Head of caudate nucleus (tissue), 42 donors: ENCODE data around the gene BOLL.
"Not testable (repeated sequence)": the region's sequence is repeated elsewhere in the genome, so short reads cannot be mapped to it uniquely, and the experiment has no call there.

ENCODE experiments used
- DNase-seq, 42 donors: peaks; one replicate each; pipeline versions ENCODE4 v3.0.0 to v3.0.0-alpha.2; 2020 to 2021; ENCODE audit warnings: mixed read lengths in 7 of 42
- intact Hi-C: fragments of 100-400 bp; cut with DNase I; formaldehyde crosslinking; loops from one replicate; pipeline ENCODE4 v1.15.0; 2022

Gene BOLL

GRCh38 chr2:197710424-197711042 lies 74.6 kb downstream of the BOLL start:
- intact Hi-C loops: no loop called here
- no peak for DNase-seq

- intact Hi-C loops: loop anchor here (5.0 kb wide), 3 partner anchors 68 to 272 kb away; partner anchors contain the start of genes COQ10B and SF3B1
- DNase-seq: not testable (repeated sequence)
These were observed 76.0 kb downstream of the BOLL start for GRCh38 chr2:197709140-197709539.

- no peak for DNase-seq
- intact Hi-C loops: loop anchor here (5.0 kb wide), 3 partner anchors 69 to 271 kb away; partner anchors contain the start of genes COQ10B and SF3B1
These were observed 76.8 kb downstream of the BOLL start for GRCh38 chr2:197708331-197708730.

GRCh38 chr2:197707316-197708213 lies 77.6 kb downstream of the BOLL start:
- intact Hi-C loops: loop anchor here (5.0 kb wide), 3 partner anchors 70 to 270 kb away; partner anchors contain the start of genes COQ10B and SF3B1
- DNase-seq: peak in 8 of 42 donors; percentile 6 to 48 (median 22)

- no peak for DNase-seq
- intact Hi-C loops: loop anchor here (5.0 kb wide), 3 partner anchors 70 to 270 kb away; partner anchors contain the start of genes COQ10B and SF3B1
These were observed 78.3 kb downstream of the BOLL start for GRCh38 chr2:197706839-197707207.

GRCh38 chr2:197705912-197706838 lies 78.9 kb downstream of the BOLL start:
- intact Hi-C loops: loop anchor here (2.0 to 5.0 kb wide), 4 partner anchors 71 to 269 kb away; partner anchors contain the start of genes COQ10B, HSPD1 and SF3B1
- DNase-seq: peak in 15 of 42 donors; percentile 4 to 44 (median 12)

- peak; percentile 78 to 96 (median 92) for DNase-seq
- intact Hi-C loops: loop anchor here (2.0 to 5.0 kb wide), 4 partner anchors 72 to 268 kb away; partner anchors contain the start of genes COQ10B, HSPD1 and SF3B1
These were observed 79.8 kb downstream of the BOLL start, which contains the start of gene MARS2 for GRCh38 chr2:197705121-197705911. Gene MARS2 (plus strand): TSS chr2:197705369. CDS start chr2:197705406, 37 bp downstream.

GRCh38 chr2:197704434-197705120 lies 80.5 kb downstream of the BOLL start:
- peak in 1 of 42 donors; percentile 69 for DNase-seq
- intact Hi-C loops: loop anchor here (2.0 to 5.0 kb wide), 4 partner anchors 73 to 267 kb away; partner anchors contain the start of genes COQ10B, HSPD1 and SF3B1

- no peak for DNase-seq
- intact Hi-C loops: no loop called here
These were observed 84.2 kb downstream of the BOLL start for GRCh38 chr2:197700960-197701359.

- intact Hi-C loops, DNase-seq: not testable (repeated sequence)
These were observed 85.4 kb downstream of the BOLL start for GRCh38 chr2:197699724-197700123.

GRCh38 chr2:197696571-197696970 lies 88.5 kb downstream of the BOLL start:
- DNase-seq, intact Hi-C loops: not testable (repeated sequence)

- DNase-seq, intact Hi-C loops: not testable (repeated sequence)
These were observed 89.1 kb downstream of the BOLL start for GRCh38 chr2:197695971-197696370.

- intact Hi-C loops, DNase-seq: not testable (repeated sequence)
These were observed 89.9 kb downstream of the BOLL start for GRCh38 chr2:197695206-197695605.

GRCh38 chr2:197677483-197677882 lies 107.6 kb downstream of the BOLL start:
- no peak for DNase-seq
- intact Hi-C loops: loop anchor here (10.0 kb wide), 1 partner anchor 53 kb away; no protein-coding TSS in a partner anchor

GRCh38 chr2:197677056-197677455 lies 108.1 kb downstream of the BOLL start:
- intact Hi-C loops: loop anchor here (10.0 kb wide), 1 partner anchor 52 kb away; no protein-coding TSS in a partner anchor
- no peak for DNase-seq
